ENCODE data around the gene VPS37B. TPM values are rescaled to one million over a fixed set of nuclear protein-coding genes. Genes with fewer than 3 reads are reported as not detected.

VPS37B gene
- total and polyA plus RNA-seq, 2 donors (not counting 3 experiments of a cell fraction or from before 2014, with no cell fraction given), result 39.5 to 45.9 TPM

DNA sequence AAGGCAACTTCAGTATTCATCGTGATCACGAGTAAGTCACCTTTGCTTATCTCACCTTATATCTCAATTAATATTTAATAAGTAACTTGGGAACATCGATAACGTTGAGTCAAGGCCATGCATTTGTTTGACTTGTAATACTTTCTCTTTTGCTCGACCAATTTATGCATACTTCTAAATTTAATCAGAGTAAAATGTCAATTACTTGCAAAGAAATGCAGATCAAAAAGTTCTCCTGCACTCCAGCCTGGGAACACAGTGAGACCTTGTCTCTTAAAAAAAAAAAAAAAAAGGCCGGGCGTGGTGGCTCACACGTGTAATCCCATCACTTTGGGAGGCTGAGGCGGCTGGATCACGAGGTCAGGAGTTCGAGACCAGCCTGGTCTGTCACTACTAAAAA, 72.5 kb downstream of the VPS37B start:
- Histone ChIP-seq H3K79me2 (ENCODE audit: control insufficient read depth, insufficient read depth, low read length) (no peaks in the 10 kb centered on the region), H3K4me2 (ENCODE audit: insufficient read depth, low read length) (no peak overlapping the region), H2AFZ (ENCODE audit: low read depth, low read length) (no peak overlapping the region), H3K27me3 (ENCODE audit: control insufficient read depth in 2 of 2, insufficient read depth in 2 of 2, low read length in 2 of 2) (peaks cover 3% of the 10 kb centered on the region in 2 experiments), H3K4me1 (ENCODE audit: control insufficient read depth, extremely low read depth, insufficient read depth, low read length) (peaks cover 5% of the 10 kb centered on the region), H4K20me1 (replicated peaks; ENCODE audit: control insufficient read depth, extremely low read depth, insufficient read depth, low read length) (no peaks in the 10 kb centered on the region), H3K27ac (ENCODE audit: insufficient read depth, low read depth, low read length) (no peak overlapping the region), H3K9ac (replicated peaks; ENCODE audit: extremely low read depth, insufficient read depth, low read length) (no peak overlapping the region), H3K36me3 (ENCODE audit: control insufficient read depth in 2 of 2, extremely low read depth in 1 of 2, insufficient read depth in 2 of 2, low read length in 2 of 2) (no peaks in the 10 kb centered on the region), H3K9me1 (replicated peaks; ENCODE audit: control insufficient read depth, extremely low read depth, insufficient read depth, low read length) (no peaks in the 10 kb centered on the region), H3K4me3 (replicated peaks in 1 of 3; ENCODE audit: insufficient read depth in 1 of 3, low read depth in 1 of 3, low read length in 3 of 3) (no peak overlapping the region), H3K9me3 (replicated peaks; ENCODE audit: control insufficient read depth, insufficient read depth, low read length) (no peaks in the 10 kb centered on the region)
- TF ChIP-seq POLR2A (IDR thresholded peaks at IDR 0.05; ENCODE audit: low read depth, low read length) (no peak), EZH2 (IDR thresholded peaks at IDR 0.05; ENCODE audit: borderline replicate concordance, low read depth, low read length, severe bottlenecking) (no peak), FOS (IDR thresholded peaks at IDR 0.05; ENCODE audit: borderline replicate concordance, insufficient read depth, low read length) (no peak), MYC (IDR thresholded peaks at IDR 0.05; ENCODE audit: low read depth, low read length) (no peak), GATA2 (IDR thresholded peaks at IDR 0.05; ENCODE audit: insufficient read depth, insufficient read length, low read depth, low read length) (no peak), JUN (IDR thresholded peaks at IDR 0.05; ENCODE audit: borderline replicate concordance, insufficient read depth, insufficient read length, low read depth) (no peak), POLR2AphosphoS5 (IDR thresholded peaks at IDR 0.05; ENCODE audit: insufficient read depth, low read depth, low read length) (no peak)
- TF ChIP-seq, protein P1, sequence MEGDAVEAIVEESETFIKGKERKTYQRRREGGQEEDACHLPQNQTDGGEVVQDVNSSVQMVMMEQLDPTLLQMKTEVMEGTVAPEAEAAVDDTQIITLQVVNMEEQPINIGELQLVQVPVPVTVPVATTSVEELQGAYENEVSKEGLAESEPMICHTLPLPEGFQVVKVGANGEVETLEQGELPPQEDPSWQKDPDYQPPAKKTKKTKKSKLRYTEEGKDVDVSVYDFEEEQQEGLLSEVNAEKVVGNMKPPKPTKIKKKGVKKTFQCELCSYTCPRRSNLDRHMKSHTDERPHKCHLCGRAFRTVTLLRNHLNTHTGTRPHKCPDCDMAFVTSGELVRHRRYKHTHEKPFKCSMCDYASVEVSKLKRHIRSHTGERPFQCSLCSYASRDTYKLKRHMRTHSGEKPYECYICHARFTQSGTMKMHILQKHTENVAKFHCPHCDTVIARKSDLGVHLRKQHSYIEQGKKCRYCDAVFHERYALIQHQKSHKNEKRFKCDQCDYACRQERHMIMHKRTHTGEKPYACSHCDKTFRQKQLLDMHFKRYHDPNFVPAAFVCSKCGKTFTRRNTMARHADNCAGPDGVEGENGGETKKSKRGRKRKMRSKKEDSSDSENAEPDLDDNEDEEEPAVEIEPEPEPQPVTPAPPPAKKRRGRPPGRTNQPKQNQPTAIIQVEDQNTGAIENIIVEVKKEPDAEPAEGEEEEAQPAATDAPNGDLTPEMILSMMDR (IDR thresholded peaks at IDR 0.05; ENCODE audit: extremely low read depth in 1 of 2, insufficient read depth in 1 of 2, low read depth in 1 of 2, low read length in 2 of 2), result no peak
- TF ChIP-seq, protein P2, sequence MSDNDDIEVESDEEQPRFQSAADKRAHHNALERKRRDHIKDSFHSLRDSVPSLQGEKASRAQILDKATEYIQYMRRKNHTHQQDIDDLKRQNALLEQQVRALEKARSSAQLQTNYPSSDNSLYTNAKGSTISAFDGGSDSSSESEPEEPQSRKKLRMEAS (IDR thresholded peaks at IDR 0.05; ENCODE audit: insufficient read depth, insufficient read length), result no peak
- no peak for DNase-seq (ENCODE audit: low read depth, low spot score)
- no peak for FAIRE-seq
- CTCF ChIA-PET, result interaction anchor here (1.0 to 1.7 kb wide), 3 partner anchors 11 to 129 kb away, joined by 3 to 10 read pairs (median 3); no protein-coding TSS in a partner anchor
- BruUV-seq (replicated peaks), result no TSS peak
- intact Hi-C loops (cut with micrococcal nuclease), result no loop called here
- POLR2A ChIA-PET, result no interaction called here
- dilution Hi-C loops (cut with MboI; ENCODE audit: extremely low pct_ligation_motif_present, low sequenced_read_pairs), result no loop called here
